ENCODE results near the gene COQ5. TPM values are rescaled to one million over a fixed set of nuclear protein-coding genes. Genes with fewer than 3 reads are reported as not detected.
A peak's percentile ranks its signal among the peaks of the same experiment; 100 is the strongest.

The COQ5 gene
- total and polyA plus RNA-seq, 9 donors, result 20.7 to 34.0 (median 22.7) TPM

- Histone ChIP-seq H3K9me3 (no peaks in the 10 kb centered on the region), H3K27ac (no peak overlapping the region), H3K4me3 (no peak overlapping the region), H3K36me3 (no peaks in the 10 kb centered on the region), H3K4me1 (ENCODE audit: insufficient read depth) (peaks cover 5% of the 10 kb centered on the region), H3K27me3 (no peaks in the 10 kb centered on the region)
- TF ChIP-seq EP300 (IDR thresholded peaks at IDR 0.05), result no peak
- TF ChIP-seq, protein P1, sequence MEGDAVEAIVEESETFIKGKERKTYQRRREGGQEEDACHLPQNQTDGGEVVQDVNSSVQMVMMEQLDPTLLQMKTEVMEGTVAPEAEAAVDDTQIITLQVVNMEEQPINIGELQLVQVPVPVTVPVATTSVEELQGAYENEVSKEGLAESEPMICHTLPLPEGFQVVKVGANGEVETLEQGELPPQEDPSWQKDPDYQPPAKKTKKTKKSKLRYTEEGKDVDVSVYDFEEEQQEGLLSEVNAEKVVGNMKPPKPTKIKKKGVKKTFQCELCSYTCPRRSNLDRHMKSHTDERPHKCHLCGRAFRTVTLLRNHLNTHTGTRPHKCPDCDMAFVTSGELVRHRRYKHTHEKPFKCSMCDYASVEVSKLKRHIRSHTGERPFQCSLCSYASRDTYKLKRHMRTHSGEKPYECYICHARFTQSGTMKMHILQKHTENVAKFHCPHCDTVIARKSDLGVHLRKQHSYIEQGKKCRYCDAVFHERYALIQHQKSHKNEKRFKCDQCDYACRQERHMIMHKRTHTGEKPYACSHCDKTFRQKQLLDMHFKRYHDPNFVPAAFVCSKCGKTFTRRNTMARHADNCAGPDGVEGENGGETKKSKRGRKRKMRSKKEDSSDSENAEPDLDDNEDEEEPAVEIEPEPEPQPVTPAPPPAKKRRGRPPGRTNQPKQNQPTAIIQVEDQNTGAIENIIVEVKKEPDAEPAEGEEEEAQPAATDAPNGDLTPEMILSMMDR (IDR thresholded peaks at IDR 0.05), result no peak
- TF ChIP-seq POLR2A (IDR thresholded peaks at IDR 0.05), result no peak
- 64 to 67% (median 64%) methylated on average over 6 of the region's 6 CpGs for WGBS, 3 donors
- no peak for DNase-seq
- intact Hi-C loops (cut with DNase I), result no loop called here
Observed at GRCh38 chr12:120473807-120474615, 54.9 kb downstream of the COQ5 start.

GRCh38 chr12:120472521-120472920 lies 56.4 kb downstream of the COQ5 start:
- intact Hi-C loops (cut with DNase I), result no loop called here
- peaks cover 5% of the 10 kb centered on the region for H3K4me1 ChIP-seq (ENCODE audit: insufficient read depth)
- H3K27ac ChIP-seq, result no peak overlapping the region
- H3K9me3 ChIP-seq, result no peaks in the 10 kb centered on the region
- H3K27me3 ChIP-seq, result no peaks in the 10 kb centered on the region
- no peak for TF ChIP-seq POLR2A (IDR thresholded peaks at IDR 0.05)
- no peak for TF ChIP-seq EP300 (IDR thresholded peaks at IDR 0.05)
- TF ChIP-seq, protein P1 (IDR thresholded peaks at IDR 0.05), result no peak
- no peak for DNase-seq
- H3K4me3 ChIP-seq, result no peak overlapping the region
- H3K36me3 ChIP-seq, result no peaks in the 10 kb centered on the region

DNA sequence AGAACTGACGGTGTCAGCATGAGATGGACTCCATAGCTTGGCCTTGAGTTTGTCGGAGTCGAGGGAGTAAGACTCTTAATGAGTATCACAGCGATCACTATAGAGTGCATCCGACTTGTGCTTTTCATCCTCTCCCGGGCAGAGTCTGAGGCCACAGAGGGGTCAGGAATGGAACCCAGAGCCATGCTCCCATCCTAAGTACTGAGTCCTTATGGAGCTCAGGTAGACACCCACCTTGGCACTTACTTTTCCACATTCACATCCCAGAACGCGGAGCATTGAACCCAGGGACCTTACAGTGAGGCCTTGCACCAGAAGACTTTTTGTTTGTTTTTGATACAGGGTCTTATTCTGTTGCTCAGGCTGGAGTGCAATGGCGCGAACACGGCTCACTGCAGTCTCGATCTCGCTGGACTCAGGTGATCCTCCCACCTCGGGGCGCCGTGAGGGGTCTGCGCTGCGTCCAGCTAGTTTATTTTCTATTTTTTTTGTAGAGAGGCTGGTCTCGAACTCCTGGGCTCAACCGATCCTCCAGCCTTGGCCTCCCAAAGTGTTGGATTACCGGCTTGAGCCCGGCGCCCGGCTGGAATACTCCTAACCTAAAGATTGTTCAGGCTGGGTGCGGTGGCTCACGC lies 58.7 kb downstream of the COQ5 start:
- peaks cover 9% of the 10 kb centered on the region for H3K4me1 ChIP-seq (ENCODE audit: insufficient read depth)
- peak overlapping the region; percentile 79 for H3K4me3 ChIP-seq
- intact Hi-C loops (cut with DNase I), result no loop called here
- no peaks in the 10 kb centered on the region for H3K9me3 ChIP-seq
- H3K27ac ChIP-seq, result peak overlapping the region; percentile 87 to 89
- peak in 2 of 5 donors; percentile 18 to 43 for DNase-seq
- TF ChIP-seq, protein P1 (IDR thresholded peaks at IDR 0.05), result no peak
- TF ChIP-seq EP300 (IDR thresholded peaks at IDR 0.05) (no peak), POLR2A (IDR thresholded peaks at IDR 0.05) (no peak)
- H3K36me3 ChIP-seq, result no peaks in the 10 kb centered on the region
- WGBS, 3 donors, result 49 to 60% (median 50%) methylated on average over 26 of the region's 26 CpGs
- no peaks in the 10 kb centered on the region for H3K27me3 ChIP-seq

DNA sequence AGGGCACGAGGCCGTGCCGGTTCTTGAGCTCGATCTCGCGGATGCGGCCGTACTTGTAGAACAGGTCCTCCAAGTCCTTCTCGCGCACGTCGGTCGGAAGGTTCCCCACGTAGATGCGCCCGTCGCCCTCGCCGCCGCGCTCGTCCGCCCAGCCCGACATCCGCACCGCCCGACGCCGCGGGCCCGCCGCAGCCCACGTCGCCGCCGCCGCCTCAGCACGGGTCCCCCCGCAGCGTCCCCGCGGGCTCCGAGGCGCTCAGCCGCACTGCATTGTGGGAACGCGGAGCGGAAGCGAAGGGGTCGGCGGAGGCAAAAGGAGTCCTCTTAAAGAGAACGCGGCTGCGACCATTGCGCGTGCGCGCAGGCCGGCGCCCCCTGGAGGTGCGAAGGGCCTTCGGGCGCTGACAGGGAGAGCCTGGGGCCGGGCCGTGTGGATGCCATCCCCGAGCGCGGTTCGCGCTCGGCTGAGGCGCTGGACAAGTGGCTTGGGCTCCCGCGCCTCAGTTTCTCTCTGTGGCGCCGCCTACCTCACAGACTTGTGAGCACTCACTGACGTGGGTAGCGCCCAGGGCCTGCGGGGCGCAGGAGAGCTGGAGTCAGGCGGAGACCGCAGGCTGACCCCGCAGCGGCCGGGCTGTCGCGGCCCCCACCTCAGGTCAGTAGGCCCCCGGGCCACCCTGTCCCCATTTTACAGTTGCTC lies 59.4 kb downstream of the COQ5 start, which contains the start of gene SRSF9:
Gene SRSF9 (minus strand): TSS at position 299 of the 700 bp plus-strand sequence. CDS start 139 bp downstream, at position 160.
- intact Hi-C loops (cut with DNase I), result no loop called here
- DNase-seq, result peak; percentile 95 to 97 (median 96)
- Histone ChIP-seq H3K4me3 (peak within 1 kb of the TSS; percentile 79), H3K4me1 (ENCODE audit: insufficient read depth) (peaks cover 9% of the 10 kb centered on the region), H3K36me3 (no peaks in the 10 kb centered on the region), H3K9me3 (no peaks in the 10 kb centered on the region), H3K27me3 (no peaks in the 10 kb centered on the region), H3K27ac (peak within 1 kb of the TSS; percentile 87 to 89)
- 0% methylated on average over 68 to 88 of the region's 88 CpGs for WGBS, 3 donors
- TF ChIP-seq POLR2A (IDR thresholded peaks at IDR 0.05) (peak; percentile 76), EP300 (IDR thresholded peaks at IDR 0.05) (no peak)
- TF ChIP-seq, protein P1 (IDR thresholded peaks at IDR 0.05), result peak; percentile 89 to 94 (median 94)
